ENCODE measurements around the gene CELSR2. TPM values are rescaled to one million over a fixed set of nuclear protein-coding genes. Genes with fewer than 3 reads are reported as not detected.

CELSR2 gene
- total RNA-seq, 1 donor from 2014 or later, result 1.1 TPM

DNA sequence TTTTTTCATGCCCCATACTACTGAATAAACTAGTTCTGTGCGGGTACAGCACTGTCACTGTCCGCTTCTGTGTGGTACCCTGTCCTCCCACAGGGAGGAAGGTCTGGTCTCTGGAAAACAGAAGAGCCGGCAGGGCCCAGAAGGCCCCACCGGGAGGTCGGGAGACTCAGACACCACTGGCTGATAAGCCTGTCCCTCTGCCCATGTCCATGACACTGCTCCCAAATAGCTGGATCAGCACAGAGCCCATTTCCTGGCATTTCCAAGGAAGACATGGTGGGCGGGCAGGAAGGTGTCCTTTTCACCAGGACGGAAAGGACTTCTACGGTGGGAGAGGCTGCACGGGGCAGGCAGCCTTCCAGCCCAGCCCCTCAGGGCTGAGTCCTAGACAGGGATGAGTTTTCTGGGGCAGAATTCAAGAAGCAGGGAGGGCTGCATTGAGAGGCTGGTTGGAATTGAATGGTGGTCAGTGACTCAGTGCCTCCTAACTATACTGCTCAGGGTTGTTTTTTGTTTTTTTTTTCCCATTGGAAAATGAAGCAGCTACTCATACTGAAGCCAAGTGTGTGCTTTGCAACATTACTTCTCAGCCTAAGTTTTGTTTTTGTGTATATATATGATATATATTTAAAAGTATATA, 26.5 kb downstream of the CELSR2 start:
- no peaks in the 10 kb centered on the region for H3K9me3 Mint-ChIP-seq
- CTCF ChIA-PET, result interaction anchor here (1.0 to 5.1 kb wide), 6 partner anchors 32 to 256 kb away, joined by 3 to 207 read pairs (median 9); partner anchors contain the start of genes CYB561D1 and SORT1
- peaks cover 3% of the 10 kb centered on the region for H3K4me1 Mint-ChIP-seq
- H3K36me3 Mint-ChIP-seq (ENCODE audit: low read depth), result no peaks in the 10 kb centered on the region
- H3K4me3 Mint-ChIP-seq, result no peak overlapping the region
- H3K27me3 Mint-ChIP-seq, result no peaks in the 10 kb centered on the region
- POLR2A ChIA-PET, result no interaction called here
- TF ChIP-seq CTCF (IDR thresholded peaks at IDR 0.05), result no peak
- no peak overlapping the region for H3K27ac Mint-ChIP-seq
- ATAC-seq (ENCODE audit: low read depth), result no peak
- DNase-seq, result no peak
- intact Hi-C loops (cut with micrococcal nuclease), result no loop called here

- peak; percentile 63 for DNase-seq
- POLR2A ChIA-PET, result interaction anchor here (0.7 to 1.6 kb wide), 4 partner anchors 121 to 270 kb away, joined by 3 to 8 read pairs (median 4); partner anchors contain the start of genes GNAI3 and SORT1
- intact Hi-C loops (cut with micrococcal nuclease), result loop anchor here (1.0 kb wide), 2 partner anchors 122 to 255 kb away; no protein-coding TSS in a partner anchor
- no peaks in the 10 kb centered on the region for H3K27me3 Mint-ChIP-seq
- CTCF ChIA-PET, result interaction anchor here (0.6 to 5.1 kb wide), 12 partner anchors 12 to 255 kb away, joined by 3 to 207 read pairs (median 4); partner anchors contain the start of genes ATXN7L2 and SORT1
- no peak for TF ChIP-seq CTCF (IDR thresholded peaks at IDR 0.05)
- H3K4me3 Mint-ChIP-seq, result no peak overlapping the region
- H3K27ac Mint-ChIP-seq, result no peak overlapping the region
- ATAC-seq (ENCODE audit: low read depth), result peak; percentile 95
- H3K36me3 Mint-ChIP-seq (ENCODE audit: low read depth), result no peaks in the 10 kb centered on the region
- H3K4me1 Mint-ChIP-seq, result peaks cover 5% of the 10 kb centered on the region
- H3K9me3 Mint-ChIP-seq, result no peaks in the 10 kb centered on the region
Observed at GRCh38 chr1:109277434-109278204, 28.3 kb downstream of the CELSR2 start.

GRCh38 chr1:109279615-109280278, 30.4 kb downstream of the CELSR2 start:
- DNase-seq (no peak), ATAC-seq (ENCODE audit: low read depth) (no peak)
- H3K9me3 Mint-ChIP-seq, result no peaks in the 10 kb centered on the region
- intact Hi-C loops (cut with micrococcal nuclease), result loop anchor here (5.0 kb wide), 1 partner anchor 203 kb away; the partner anchor contains the start of gene ATXN7L2
- no peak overlapping the region for H3K4me3 Mint-ChIP-seq
- POLR2A ChIA-PET, result interaction anchor here (0.6 kb wide), 1 partner anchor 96 kb away, joined by 3 read pairs; no protein-coding TSS in a partner anchor
- H3K36me3 Mint-ChIP-seq (ENCODE audit: low read depth), result peaks cover 2% of the 10 kb centered on the region
- no peak for TF ChIP-seq CTCF (IDR thresholded peaks at IDR 0.05)
- CTCF ChIA-PET, result interaction anchor here (5.0 to 5.1 kb wide), 2 partner anchors 120 to 253 kb away, joined by 54 to 207 read pairs; partner anchors contain the start of gene SORT1
- no peaks in the 10 kb centered on the region for H3K27me3 Mint-ChIP-seq
- H3K4me1 Mint-ChIP-seq, result peaks cover 16% of the 10 kb centered on the region
- no peak overlapping the region for H3K27ac Mint-ChIP-seq

GRCh38 chr1:109280862-109281261, 31.5 kb downstream of the CELSR2 start:
- Mint-ChIP-seq H3K4me3 (no peak overlapping the region), H3K9me3 (no peaks in the 10 kb centered on the region), H3K27me3 (no peaks in the 10 kb centered on the region), H3K27ac (no peak overlapping the region), H3K4me1 (peaks cover 16% of the 10 kb centered on the region), H3K36me3 (ENCODE audit: low read depth) (peaks cover 2% of the 10 kb centered on the region)
- DNase-seq (no peak), ATAC-seq (ENCODE audit: low read depth) (no peak)
- TF ChIP-seq CTCF (IDR thresholded peaks at IDR 0.05), result no peak
- CTCF ChIA-PET, result no interaction called here
- intact Hi-C loops (cut with micrococcal nuclease), result loop anchor here (5.0 kb wide), 1 partner anchor 201 kb away; the partner anchor contains the start of gene ATXN7L2
- POLR2A ChIA-PET, result no interaction called here

Data from activated B cell treated with CpG ODN at 0.5 μM for 24 hours (primary cell).